A549 (cell line): Measurements from ENCODE around the gene TMEM38B. TPM values are rescaled to one million over a fixed set of nuclear protein-coding genes. Genes with fewer than 3 reads are reported as not detected.
"Not testable (repeated sequence)": the region's sequence is repeated elsewhere in the genome, so short reads cannot be mapped to it uniquely, and the experiment has no call there.

Source experiments
- ATAC-seq, 2 experiments: fragments of 200-7000 bp in 1 of 2; fragments of >200 bp in 1 of 2; cut with Nextera tagmentation in 1 of 2; cut with Tn5 transposase in 1 of 2; 3 replicates each; pipeline versions ENCODE4 v1.8.0 to v1.9.1; 2018 to 2020; ENCODE audit warnings: mild to moderate bottlenecking in 1 of 2, moderate library complexity in 1 of 2
- CTCF ChIA-PET: fragments of 300-600 bp; sonication (Branson Sonifier 250); formaldehyde crosslinking; extraction: SDS; loops from one replicate; lab custom pipeline; 2021; ENCODE audit warnings: antibody characterized with exemption, inconsistent platforms; lab: Yijun Ruan, JAX
- POLR2A ChIA-PET: fragments of 350-600 bp; formaldehyde crosslinking; extraction: SDS; loops from one replicate; lab custom pipeline; 2021; ENCODE audit warnings: antibody characterized with exemption, inconsistent platforms; lab: Yijun Ruan, JAX
- DNase-seq, 2 experiments: peaks; one replicate each; pipeline versions ENCODE4 v3.0.0 to v3.0.0-alpha.2; 2011 to 2016; ENCODE audit warnings: low read depth in 1 of 2, low spot score in 1 of 2
- FAIRE-seq: peaks from 2 replicates; lab custom pipeline; 2011; peaks lifted over from hg19 to GRCh38; lab: Jason Lieb, UNC
- H3K27ac ChIP-seq, 2 experiments: fragments of >200 bp; sonication (Bioruptor Twin); formaldehyde crosslinking; 3 replicates each; pipeline ENCODE4 v1.5.1; 2016 to 2017
- H3K4me1 ChIP-seq: fragments of >200 bp; sonication (Bioruptor Twin); formaldehyde crosslinking; 3 replicates; pipeline ENCODE4 v1.6.1; 2016
- H3K4me2 ChIP-seq: fragments of >200 bp; sonication (Bioruptor Twin); formaldehyde crosslinking; 3 replicates; pipeline ENCODE4 v1.6.1; 2016
- H3K4me3 ChIP-seq: fragments of >200 bp; sonication (Bioruptor Twin); formaldehyde crosslinking; 3 replicates; pipeline ENCODE4 v1.5.1; 2016
- H3K9me3 ChIP-seq: fragments of >200 bp; sonication (Bioruptor Twin); formaldehyde crosslinking; 3 replicates; pipeline ENCODE4 v1.6.1; 2016
- BHLHE40 ChIP-seq: IDR thresholded peaks from 2 replicates; pipeline ENCODE4 v1.6.1; 2012; ENCODE audit warnings: low read depth, low read length, inconsistent platforms
- CEBPB ChIP-seq, 2 experiments: fragments of >200 bp in 1 of 2; sonication (Bioruptor Twin) in 1 of 2; formaldehyde crosslinking in 1 of 2; IDR thresholded peaks; 2 replicates each; pipeline ENCODE4 v1.6.1; 2012 to 2016
- EHMT2 ChIP-seq: fragments of 200-600 bp; sonication (generic); IDR thresholded peaks from 2 replicates; pipeline ENCODE4 v1.6.1; 2016; ENCODE audit warnings: antibody characterized with exemption, low read depth, mild to moderate bottlenecking, moderate library complexity
- ESRRA ChIP-seq: fragments of 150-350 bp; IDR thresholded peaks from 2 replicates; pipeline ENCODE4 v1.6.1; 2014; ENCODE audit warnings: mild to moderate bottlenecking, low read length, borderline replicate concordance
- HDAC2 ChIP-seq: fragments of 200-600 bp; sonication (generic); IDR thresholded peaks from 2 replicates; pipeline ENCODE4 v1.6.1; 2016
- KDM1A ChIP-seq: fragments of 200-600 bp; sonication (generic); IDR thresholded peaks from 2 replicates; pipeline ENCODE4 v1.6.1; 2016; ENCODE audit warnings: low read depth, mild to moderate bottlenecking
- MAZ ChIP-seq: fragments of 150-350 bp; IDR thresholded peaks from 2 replicates; pipeline ENCODE4 v1.6.1; 2014; ENCODE audit warnings: antibody characterized with exemption, low read depth, low read length, borderline replicate concordance
- RARB ChIP-seq: fragments of 250-450 bp; sonication (Bioruptor Pico); IDR thresholded peaks from 2 replicates; pipeline ENCODE4 v1.8.0; 2021; ENCODE audit warnings: mild to moderate bottlenecking, moderate library complexity
- SREBF2 ChIP-seq: fragments of 450-650 bp; IDR thresholded peaks from 2 replicates; pipeline ENCODE4 v1.6.1; 2014; ENCODE audit warnings: mild to moderate bottlenecking, moderate library complexity
- TFCP2L1 ChIP-seq: fragments of 250-450 bp; sonication (Bioruptor Pico); IDR thresholded peaks from 2 replicates; pipeline ENCODE4 v1.5.0; 2021; ENCODE audit warnings: mild to moderate bottlenecking
- TP53 ChIP-seq: fragments of 250-450 bp; sonication (Bioruptor Pico); IDR thresholded peaks from 2 replicates; pipeline ENCODE4 v1.5.0; 2021; ENCODE audit warnings: mild to moderate bottlenecking, moderate library complexity
- ZC3H11A ChIP-seq: fragments of 450-650 bp; IDR thresholded peaks from 2 replicates; pipeline ENCODE4 v1.6.1; 2014; ENCODE audit warnings: antibody characterized with exemption, mild to moderate bottlenecking
- ZFP36 ChIP-seq: fragments of 450-650 bp; IDR thresholded peaks from 2 replicates; pipeline ENCODE4 v1.6.1; 2014; ENCODE audit warnings: borderline replicate concordance; ENCODE audit not compliant: partially characterized antibody
- ZNF302 ChIP-seq: fragments of 250-450 bp; sonication (Bioruptor Pico); IDR thresholded peaks from 2 replicates; pipeline ENCODE4 v1.9.0; 2021; ENCODE audit warnings: inconsistent platforms, mild to moderate bottlenecking, moderate library complexity
- WGBS: methylation state at CpG from one replicate; pipeline ENCODE4 v1.1.6; 2017; ENCODE audit errors: missing lambda C conversion rate; 5-methylcytosine and 5-hydroxymethylcytosine counted together
- polyA plus RNA-seq, 4 experiments: library from polyadenylated mRNA; depleted of rRNA in 3 of 4; stranded (reverse); fragments of >200 nt; fragmentation: RNase III in 1 of 4; extraction: RNeasy Plus Mini Kit Qiagen cat#74134 plus additional on column Dnase treatment in 1 of 4; gene quantifications; 2 replicates in 3 of 4; 3 replicates in 1 of 4; pipeline ENCODE4 v1.2.3, GENCODE V29; 2011 to 2017
- TF ChIP-seq, protein P1 (sequence below): IDR thresholded peaks from 2 replicates; pipeline ENCODE4 v1.6.1; 2012
- TF ChIP-seq, protein P2 (sequence below): IDR thresholded peaks from 2 replicates; pipeline ENCODE4 v1.6.1; 2012

TMEM38B gene
- polyA plus RNA-seq, 2 of the 4 experiments (the other 2 are of a cell fraction): 14.7 to 23.3 TPM

DNA sequence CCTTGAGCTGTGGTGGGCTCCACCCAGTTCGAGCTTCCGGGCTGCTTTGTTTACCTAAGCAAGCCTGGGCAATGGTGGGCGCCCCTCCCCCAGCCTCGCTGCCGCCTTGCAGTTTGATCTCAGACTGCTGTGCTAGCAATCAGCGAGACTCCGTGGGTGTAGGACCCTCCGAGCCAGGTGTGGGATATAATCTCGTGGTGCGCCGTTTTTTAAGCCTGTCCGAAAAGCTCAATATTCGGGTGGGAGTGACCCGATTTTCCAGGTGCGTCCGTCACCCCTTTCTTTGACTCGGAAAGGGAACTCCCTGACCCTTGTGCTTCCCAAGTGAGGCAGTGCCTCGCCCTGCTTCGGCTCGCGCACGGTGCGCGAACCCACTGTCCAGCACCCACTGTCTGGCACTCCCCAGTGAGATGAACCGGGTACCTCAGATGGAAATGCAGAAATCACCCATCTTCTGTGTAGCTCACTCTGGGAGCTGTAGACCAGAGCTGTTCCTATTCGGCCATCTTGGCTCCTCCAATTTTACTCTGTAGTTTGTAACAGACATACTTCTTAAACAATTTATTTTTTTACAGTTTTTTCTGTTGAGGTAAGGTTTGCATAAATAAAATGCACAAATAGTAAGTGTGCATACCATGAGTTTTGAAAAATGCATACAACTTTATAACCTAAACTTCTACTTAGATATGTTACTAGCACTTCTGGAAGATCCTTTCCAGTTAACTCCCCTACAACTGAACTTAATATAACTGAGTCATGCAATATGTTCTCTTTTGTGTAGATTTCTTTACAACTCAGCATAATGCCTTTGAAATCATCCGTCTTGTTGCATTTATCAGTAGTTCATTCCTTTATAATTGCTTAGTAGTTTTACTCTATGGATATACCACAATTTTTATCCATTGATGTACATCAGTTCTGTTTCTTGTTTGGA lies 88.5 kb downstream of the TMEM38B start:
- H3K27ac ChIP-seq, CTCF ChIA-PET, POLR2A ChIA-PET, FAIRE-seq, H3K9me3 ChIP-seq, ATAC-seq, H3K4me1 ChIP-seq, H3K4me3 ChIP-seq, H3K4me2 ChIP-seq, DNase-seq: not testable (repeated sequence)
- WGBS: 84% methylated on average over 22 of the region's 27 CpGs

DNA sequence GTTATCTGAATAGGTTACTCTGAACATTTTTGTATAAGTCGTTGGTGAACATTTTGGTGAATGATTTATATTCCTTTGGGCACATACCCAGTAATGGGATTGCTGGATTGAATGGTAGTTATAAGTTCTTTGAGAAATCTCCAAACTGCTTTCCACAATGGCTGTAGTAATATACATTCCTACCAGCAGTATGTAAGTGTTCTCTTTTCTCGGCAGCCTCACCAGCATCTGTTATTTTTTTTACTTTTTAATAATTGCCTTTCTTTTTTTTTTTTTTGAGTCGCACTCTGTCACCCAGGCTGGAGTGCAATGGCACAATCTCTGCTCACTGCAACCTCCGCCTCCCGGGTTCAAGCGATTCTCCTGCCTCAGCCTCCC lies 89.1 kb downstream of the TMEM38B start:
- H3K4me2 ChIP-seq, POLR2A ChIA-PET, H3K4me1 ChIP-seq, ATAC-seq, H3K4me3 ChIP-seq, H3K27ac ChIP-seq, DNase-seq, CTCF ChIA-PET, FAIRE-seq, H3K9me3 ChIP-seq: not testable (repeated sequence)
- 73% methylated on average over 6 of the region's 6 CpGs for WGBS

DNA sequence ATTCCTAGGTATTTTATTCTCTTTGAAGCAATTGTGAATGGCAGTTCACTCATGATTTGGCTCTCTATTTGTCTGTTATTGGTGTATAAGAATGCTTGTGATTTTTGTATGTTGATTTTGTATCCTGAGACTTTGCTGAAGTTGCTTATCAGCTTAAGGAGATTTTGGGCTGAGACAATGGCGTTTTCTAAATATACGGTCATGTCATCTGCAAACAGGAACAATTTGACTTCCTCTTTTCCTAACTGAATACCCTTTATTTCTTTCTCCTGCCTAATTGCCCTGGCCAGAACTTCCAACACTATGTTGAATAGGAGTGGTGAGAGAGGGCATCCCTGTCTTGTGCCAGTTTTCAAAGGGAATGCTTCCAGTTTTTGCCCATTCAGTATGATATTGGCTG lies 92.5 kb downstream of the TMEM38B start:
- H3K4me3 ChIP-seq, FAIRE-seq, H3K9me3 ChIP-seq, H3K4me1 ChIP-seq, ATAC-seq, H3K4me2 ChIP-seq, CTCF ChIA-PET, DNase-seq, POLR2A ChIA-PET, H3K27ac ChIP-seq: not testable (repeated sequence)
- WGBS: 98% methylated on average over 2 of the region's 2 CpGs

DNA sequence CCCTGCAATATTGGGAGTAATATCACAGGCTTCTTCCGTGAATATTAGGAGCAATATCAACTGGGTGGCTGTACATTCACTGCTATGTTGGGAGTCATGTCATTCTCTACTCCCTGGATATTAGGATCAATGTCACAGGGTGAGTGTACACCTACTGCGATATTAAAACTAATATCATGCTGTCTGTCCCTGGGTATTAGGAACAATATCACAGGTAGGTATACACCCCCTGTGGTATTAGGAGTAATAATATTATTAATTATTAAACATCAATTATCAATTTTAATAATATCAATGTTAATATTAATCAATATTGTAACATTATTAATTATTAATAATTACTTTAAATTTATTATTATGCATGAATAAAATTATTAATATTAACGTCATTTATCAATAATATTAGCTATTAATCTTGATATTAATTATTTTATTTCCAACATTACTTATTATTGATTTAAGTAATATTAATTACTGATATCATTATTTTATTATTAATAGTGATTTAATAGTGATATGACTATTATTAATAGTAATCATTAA lies 121.9 kb downstream of the TMEM38B start:
- ATAC-seq (no peak), FAIRE-seq (no peak), DNase-seq (no peak)
- CTCF ChIA-PET: no interaction called here
- Histone ChIP-seq H3K4me3 (no peak overlapping the region), H3K27ac (no peak overlapping the region), H3K4me1 (no peaks in the 10 kb centered on the region), H3K4me2 (no peak overlapping the region), H3K9me3 (no peaks in the 10 kb centered on the region)
- no peak for TF ChIP-seq ESRRA
- TF ChIP-seq, protein P1, sequence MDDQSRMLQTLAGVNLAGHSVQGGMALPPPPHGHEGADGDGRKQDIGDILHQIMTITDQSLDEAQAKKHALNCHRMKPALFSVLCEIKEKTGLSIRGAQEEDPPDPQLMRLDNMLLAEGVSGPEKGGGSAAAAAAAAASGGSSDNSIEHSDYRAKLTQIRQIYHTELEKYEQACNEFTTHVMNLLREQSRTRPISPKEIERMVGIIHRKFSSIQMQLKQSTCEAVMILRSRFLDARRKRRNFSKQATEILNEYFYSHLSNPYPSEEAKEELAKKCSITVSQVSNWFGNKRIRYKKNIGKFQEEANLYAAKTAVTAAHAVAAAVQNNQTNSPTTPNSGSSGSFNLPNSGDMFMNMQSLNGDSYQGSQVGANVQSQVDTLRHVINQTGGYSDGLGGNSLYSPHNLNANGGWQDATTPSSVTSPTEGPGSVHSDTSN: no peak
- no peak for TF ChIP-seq CEBPB (IDR thresholded peaks at IDR 0.05)
- TF ChIP-seq, protein P2, sequence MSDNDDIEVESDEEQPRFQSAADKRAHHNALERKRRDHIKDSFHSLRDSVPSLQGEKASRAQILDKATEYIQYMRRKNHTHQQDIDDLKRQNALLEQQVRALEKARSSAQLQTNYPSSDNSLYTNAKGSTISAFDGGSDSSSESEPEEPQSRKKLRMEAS: no peak
- TF ChIP-seq TP53 (CRISPR knock-in tag): no peak
- no peak for TF ChIP-seq RARB (CRISPR knock-in tag)
- no peak for TF ChIP-seq KDM1A
- no peak for TF ChIP-seq ZC3H11A
- no peak for TF ChIP-seq ZFP36
- no peak for TF ChIP-seq HDAC2
- TF ChIP-seq TFCP2L1 (CRISPR knock-in tag): no peak
- TF ChIP-seq SREBF2: no peak
- no peak for TF ChIP-seq MAZ
- no peak for TF ChIP-seq ZNF302 (CRISPR knock-in tag)
- no peak for TF ChIP-seq BHLHE40
- no peak for TF ChIP-seq EHMT2
- 35% methylated on average over 3 of the region's 3 CpGs for WGBS
- POLR2A ChIA-PET: no interaction called here
